Activated gamma-delta T cell (primary cell): ENCODE results near the gene SPTAN1.

Experiments
- DNase-seq: peaks from one replicate; lab custom pipeline; 2025; lab: John Stamatoyannopoulos, UW

The SPTAN1 gene

GRCh38 chr9:128600099-128600498 lies 47.7 kb downstream of the SPTAN1 start:
- DNase-seq, result no peak

- DNase-seq, result no peak
Measured at GRCh38 chr9:128603697-128604096, 51.3 kb downstream of the SPTAN1 start.

- no peak for DNase-seq
Measured at GRCh38 chr9:128607642-128608350, 55.4 kb downstream of the SPTAN1 start.

- no peak for DNase-seq
Measured at GRCh38 chr9:128610897-128611296, 58.5 kb downstream of the SPTAN1 start.

GRCh38 chr9:128611600-128612394 lies 59.4 kb downstream of the SPTAN1 start:
- DNase-seq, result no peak

- DNase-seq, result no peak
Measured at GRCh38 chr9:128614728-128615127, 62.3 kb downstream of the SPTAN1 start.

- no peak for DNase-seq
Measured at GRCh38 chr9:128615571-128615970, 63.2 kb downstream of the SPTAN1 start.

GRCh38 chr9:128617943-128618342 lies 65.6 kb downstream of the SPTAN1 start:
- no peak for DNase-seq

GRCh38 chr9:128619127-128619526 lies 66.7 kb downstream of the SPTAN1 start:
- no peak for DNase-seq

GRCh38 chr9:128619779-128620178 lies 67.4 kb downstream of the SPTAN1 start:
- DNase-seq, result no peak

GRCh38 chr9:128621730-128622455 lies 69.5 kb downstream of the SPTAN1 start:
- no peak for DNase-seq

GRCh38 chr9:128624566-128624965 lies 72.2 kb downstream of the SPTAN1 start:
- DNase-seq, result no peak

- DNase-seq, result no peak
Measured at GRCh38 chr9:128625391-128626146, 73.2 kb downstream of the SPTAN1 start.

GRCh38 chr9:128626181-128626580 lies 73.8 kb downstream of the SPTAN1 start:
- no peak for DNase-seq

GRCh38 chr9:128627127-128627715 lies 74.8 kb downstream of the SPTAN1 start:
- DNase-seq, result no peak

GRCh38 chr9:128627906-128628305 lies 75.5 kb downstream of the SPTAN1 start:
- no peak for DNase-seq

GRCh38 chr9:128628471-128629048 lies 76.2 kb downstream of the SPTAN1 start:
- no peak for DNase-seq

- DNase-seq, result no peak
Measured at GRCh38 chr9:128629136-128629535, 76.7 kb downstream of the SPTAN1 start.

GRCh38 chr9:128629852-128630545 lies 77.6 kb downstream of the SPTAN1 start:
- no peak for DNase-seq

GRCh38 chr9:128631636-128632035 lies 79.2 kb downstream of the SPTAN1 start:
- no peak for DNase-seq

GRCh38 chr9:128632066-128632465 lies 79.7 kb downstream of the SPTAN1 start:
- DNase-seq, result no peak
